Prostate gland (tissue), 2 donors: Measurements from ENCODE around the gene SH3TC2. TPM values are rescaled to one million over a fixed set of nuclear protein-coding genes. Genes with fewer than 3 reads are reported as not detected.
"Not testable (repeated sequence)": the region's sequence is repeated elsewhere in the genome, so short reads cannot be mapped to it uniquely, and the experiment has no call there.

ENCODE experiments used
- DNase-seq: peaks from one replicate; pipeline ENCODE4 v3.0.0-alpha.2; 2019; ENCODE audit warnings: low spot score
- H3K27ac ChIP-seq, 2 donors: fragments of 200-600 bp; sonication (generic); 2 replicates each; pipeline ENCODE4 v1.5.1; 2017 to 2019
- H3K27me3 ChIP-seq: fragments of 200-600 bp; sonication (generic); replicated peaks from 2 replicates; pipeline ENCODE4 v1.5.1; 2019; ENCODE audit not compliant: insufficient read depth
- H3K36me3 ChIP-seq, 2 donors: fragments of 200-600 bp; sonication (generic); 1 replicate in 1 of 2; 2 replicates in 1 of 2; pipeline versions ENCODE4 v1.5.1 to v1.8.1; 2017 to 2019
- H3K4me1 ChIP-seq: fragments of 200-600 bp; sonication (generic); replicated peaks from 2 replicates; pipeline ENCODE4 v1.5.1; 2019
- H3K4me3 ChIP-seq, 2 donors: fragments of 200-600 bp; sonication (generic); 2 replicates each; pipeline ENCODE4 v1.5.1; 2017 to 2019
- H3K9me3 ChIP-seq: fragments of 200-600 bp; sonication (generic); 2 replicates; pipeline ENCODE4 v1.5.1; 2017
- POLR2A ChIP-seq: fragments of 450-650 bp; IDR thresholded peaks from one replicate; pipeline ENCODE4 v1.6.1; 2016; ENCODE audit warnings: antibody characterized with exemption, mild to moderate bottlenecking
- POLR2AphosphoS5 ChIP-seq: sonication (generic); formaldehyde crosslinking; IDR thresholded peaks from one replicate; pipeline ENCODE4 v1.6.1; 2017; ENCODE audit warnings: antibody characterized with exemption
- WGBS: methylation state at CpG from one replicate; pipeline ENCODE4 v1.1.5; 2018; 5-methylcytosine and 5-hydroxymethylcytosine counted together
- intact Hi-C: fragments of 100-400 bp; cut with DNase I; formaldehyde crosslinking; loops from one replicate; pipeline ENCODE4 v1.14.2; 2022
- total RNA-seq, 2 donors: library from RNA; depleted of rRNA; stranded (reverse); fragments of >200 nt; gene quantifications; one replicate each; pipeline ENCODE4 v1.1.0, GENCODE V29; 2016
- TF ChIP-seq, protein P1 (sequence below), 4 experiments: fragments of 200-600 bp in 2 of 4; fragments of 450-650 bp in 2 of 4; sonication (generic) in 2 of 4; IDR thresholded peaks; 1 replicate in 3 of 4; 2 replicates in 1 of 4; pipeline ENCODE4 v1.5.1; 2016 to 2019; ENCODE audit warnings: antibody characterized with exemption in 4 of 4, mild to moderate bottlenecking in 2 of 4, moderate library complexity in 2 of 4

SH3TC2 gene
- total RNA-seq, 2 donors from 2014 or later = 6.2 to 69.1 TPM

DNA sequence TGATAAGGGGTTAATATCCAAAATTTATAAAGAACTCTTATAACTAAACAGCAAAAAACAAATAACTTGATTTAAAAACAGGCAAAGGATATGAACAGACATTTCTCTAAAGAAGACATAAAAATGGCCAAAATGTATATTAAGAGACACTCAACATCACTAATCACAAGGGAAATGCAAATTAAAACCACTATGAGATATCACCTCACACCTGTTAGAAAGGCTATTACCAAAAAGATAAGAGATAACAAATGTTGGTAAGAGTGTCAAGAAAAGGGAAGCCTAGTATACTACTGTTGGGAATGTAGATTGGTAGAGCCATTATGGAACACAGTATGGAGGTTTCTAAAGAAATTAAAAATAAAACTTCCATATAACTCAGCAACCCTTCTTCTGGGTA, 19.4 kb upstream of the SH3TC2 start:
- Histone ChIP-seq H3K4me1 (no peaks in the 10 kb centered on the region), H3K36me3 (no peaks in the 10 kb centered on the region), H3K9me3 (no peaks in the 10 kb centered on the region), H3K4me3 (no peak overlapping the region), H3K27ac (no peak overlapping the region), H3K27me3 (no peaks in the 10 kb centered on the region)
- no peak for DNase-seq
- intact Hi-C loops = no loop called here
- TF ChIP-seq, protein P1, sequence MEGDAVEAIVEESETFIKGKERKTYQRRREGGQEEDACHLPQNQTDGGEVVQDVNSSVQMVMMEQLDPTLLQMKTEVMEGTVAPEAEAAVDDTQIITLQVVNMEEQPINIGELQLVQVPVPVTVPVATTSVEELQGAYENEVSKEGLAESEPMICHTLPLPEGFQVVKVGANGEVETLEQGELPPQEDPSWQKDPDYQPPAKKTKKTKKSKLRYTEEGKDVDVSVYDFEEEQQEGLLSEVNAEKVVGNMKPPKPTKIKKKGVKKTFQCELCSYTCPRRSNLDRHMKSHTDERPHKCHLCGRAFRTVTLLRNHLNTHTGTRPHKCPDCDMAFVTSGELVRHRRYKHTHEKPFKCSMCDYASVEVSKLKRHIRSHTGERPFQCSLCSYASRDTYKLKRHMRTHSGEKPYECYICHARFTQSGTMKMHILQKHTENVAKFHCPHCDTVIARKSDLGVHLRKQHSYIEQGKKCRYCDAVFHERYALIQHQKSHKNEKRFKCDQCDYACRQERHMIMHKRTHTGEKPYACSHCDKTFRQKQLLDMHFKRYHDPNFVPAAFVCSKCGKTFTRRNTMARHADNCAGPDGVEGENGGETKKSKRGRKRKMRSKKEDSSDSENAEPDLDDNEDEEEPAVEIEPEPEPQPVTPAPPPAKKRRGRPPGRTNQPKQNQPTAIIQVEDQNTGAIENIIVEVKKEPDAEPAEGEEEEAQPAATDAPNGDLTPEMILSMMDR (IDR thresholded peaks at IDR 0.05) = no peak
- no peak for TF ChIP-seq POLR2A
- TF ChIP-seq POLR2AphosphoS5 = no peak

GRCh38 chr5:149080294-149080693, 17.4 kb upstream of the SH3TC2 start:
- TF ChIP-seq, protein P1 (IDR thresholded peaks at IDR 0.05) = no peak
- TF ChIP-seq POLR2A (no peak), POLR2AphosphoS5 (no peak)

DNA sequence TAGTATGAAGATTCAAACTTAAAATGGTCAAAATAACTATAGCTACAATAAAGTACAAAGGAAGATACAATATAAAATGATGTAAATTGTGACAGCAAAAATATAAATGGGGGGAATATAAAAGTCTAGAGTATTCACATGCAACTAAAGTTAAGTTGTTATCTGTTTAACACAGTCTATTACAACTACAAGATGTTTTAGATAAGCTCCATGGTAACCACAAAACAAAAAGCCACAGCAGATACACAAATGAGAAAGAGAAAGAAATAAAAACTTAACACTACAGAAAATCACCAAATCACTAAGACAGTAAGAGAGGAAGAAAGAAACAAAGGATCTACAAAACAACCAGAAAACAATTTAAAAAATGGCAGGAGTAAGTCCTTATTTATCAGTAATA, 17.0 kb upstream of the SH3TC2 start:
- intact Hi-C loops = no loop called here
- Histone ChIP-seq H3K27ac (no peak overlapping the region), H3K27me3 (no peaks in the 10 kb centered on the region), H3K36me3 (no peaks in the 10 kb centered on the region), H3K4me3 (no peak overlapping the region), H3K9me3 (no peaks in the 10 kb centered on the region), H3K4me1 (no peaks in the 10 kb centered on the region)
- TF ChIP-seq, protein P1 (IDR thresholded peaks at IDR 0.05) = no peak
- TF ChIP-seq POLR2A (no peak), POLR2AphosphoS5 (no peak)
- no peak for DNase-seq

More at GRCh38 chr5:149080294-149080693, 17.4 kb upstream of the SH3TC2 start:
- Histone ChIP-seq H3K36me3 (no peaks in the 10 kb centered on the region), H3K4me1 (no peaks in the 10 kb centered on the region), H3K27me3 (no peaks in the 10 kb centered on the region), H3K4me3 (no peak overlapping the region), H3K27ac (no peak overlapping the region), H3K9me3 (no peaks in the 10 kb centered on the region)
- intact Hi-C loops = no loop called here
- no peak for DNase-seq
- WGBS = 83% methylated on average over 4 of the region's 4 CpGs

- H3K36me3 ChIP-seq, DNase-seq, H3K4me3 ChIP-seq, H3K4me1 ChIP-seq, H3K27ac ChIP-seq, intact Hi-C loops, H3K27me3 ChIP-seq, H3K9me3 ChIP-seq: not testable (repeated sequence)
These were observed 11.2 kb upstream of the SH3TC2 start for GRCh38 chr5:149074071-149074470.

- no peaks in the 10 kb centered on the region for H3K27me3 ChIP-seq
- no peak for DNase-seq
- H3K27ac ChIP-seq = no peak overlapping the region
- no peaks in the 10 kb centered on the region for H3K4me1 ChIP-seq
- WGBS = 100% methylated on average over 1 of the region's 1 CpG
- no peaks in the 10 kb centered on the region for H3K9me3 ChIP-seq
- intact Hi-C loops = no loop called here
- H3K36me3 ChIP-seq = no peaks in the 10 kb centered on the region
- no peak overlapping the region for H3K4me3 ChIP-seq
- no peak for TF ChIP-seq POLR2A
These were observed 10.4 kb upstream of the SH3TC2 start for GRCh38 chr5:149073213-149073612.

GRCh38 chr5:149072791-149073190, 9.9 kb upstream of the SH3TC2 start:
- Histone ChIP-seq H3K4me3 (no peak overlapping the region), H3K9me3 (no peaks in the 10 kb centered on the region), H3K4me1 (no peaks in the 10 kb centered on the region), H3K36me3 (no peaks in the 10 kb centered on the region), H3K27me3 (no peaks in the 10 kb centered on the region), H3K27ac (no peak overlapping the region)
- intact Hi-C loops = no loop called here
- TF ChIP-seq POLR2AphosphoS5 = no peak
- TF ChIP-seq, protein P1 (IDR thresholded peaks at IDR 0.05) = no peak
- TF ChIP-seq POLR2A = no peak
- WGBS = 89% methylated on average over 2 of the region's 2 CpGs
- DNase-seq = no peak
